K562 (cell line): ENCODE results near the gene NEMF. TPM values are rescaled to one million over a fixed set of nuclear protein-coding genes. Genes with fewer than 3 reads are reported as not detected.

ENCODE experiments used
- ATAC-seq: fragments of 200-7000 bp; cut with Tn5 transposase; 3 replicates; pipeline ENCODE4 v1.9.1; 2020; ENCODE audit warnings: moderate library complexity
- BruUV-seq: library from RNA; stranded (reverse); fragments of 400-500 nt; replicated peaks from 2 replicates; lab custom pipeline; 2021; lab: Mats Ljungman, UMichigan
- CTCF ChIA-PET: fragments of 300-600 bp; formaldehyde crosslinking; extraction: SDS; loops from one replicate; lab custom pipeline; 2021; ENCODE audit warnings: low intra/inter-chr PET ratio; lab: Yijun Ruan, JAX
- POLR2A ChIA-PET: fragments of 300-600, 350-650 bp; sonication (Branson Sonifier 250); formaldehyde crosslinking; extraction: SDS; loops from one replicate; lab custom pipeline; 2021; ENCODE audit warnings: antibody characterized with exemption, inconsistent platforms; lab: Yijun Ruan, JAX
- DNase-seq, 4 experiments: peaks; one replicate each; pipeline versions ENCODE4 v3.0.0 to v3.0.0-alpha.2; 2011 to 2018; ENCODE audit warnings: low spot score in 3 of 4, mixed read lengths in 3 of 4; ENCODE audit errors: extremely low read depth in 1 of 4
- FAIRE-seq: peaks from 2 replicates; lab custom pipeline; 2011; peaks lifted over from hg19 to GRCh38; lab: Jason Lieb, UNC
- H2AFZ ChIP-seq: 2 replicates; pipeline ENCODE4 v1.6.0; 2011; ENCODE audit warnings: low read depth, low read length, control low read depth, inconsistent platforms
- H3K27ac ChIP-seq: fragments of 200-600 bp; 3 replicates; pipeline ENCODE4 v1.8.0; 2011; ENCODE audit warnings: low read depth, mild to moderate bottlenecking, control low read depth, inconsistent platforms, low read length, moderate library complexity, mixed read lengths; ENCODE audit errors: extremely low read depth
- H3K27me3 ChIP-seq, 2 experiments: fragments of 300-600 bp in 1 of 2; 2 replicates in 1 of 2; 3 replicates in 1 of 2; pipeline versions ENCODE4 v1.6.0 to v1.8.0; 2011; ENCODE audit warnings: inconsistent platforms in 2 of 2, low read length in 2 of 2, mild to moderate bottlenecking in 1 of 2, mixed read lengths in 1 of 2, moderate library complexity in 1 of 2; ENCODE audit not compliant: control insufficient read depth in 2 of 2, insufficient read depth in 2 of 2
- H3K36me3 ChIP-seq: fragments of 300-600 bp; 3 replicates; pipeline ENCODE4 v1.8.0; 2011; ENCODE audit warnings: mild to moderate bottlenecking, low read length, inconsistent platforms; ENCODE audit not compliant: control insufficient read depth, insufficient read depth
- H3K4me1 ChIP-seq, 2 experiments: fragments of 200-600 bp in 1 of 2; replicated peaks in 1 of 2; 2 replicates in 1 of 2; 3 replicates in 1 of 2; pipeline versions ENCODE4 v1.5.1 to v1.8.0; 2011; ENCODE audit warnings: inconsistent platforms in 2 of 2, low read length in 2 of 2, mild to moderate bottlenecking in 1 of 2, mixed read lengths in 1 of 2, moderate library complexity in 1 of 2; ENCODE audit not compliant: control insufficient read depth in 2 of 2, insufficient read depth in 2 of 2
- H3K4me2 ChIP-seq: 2 replicates; pipeline ENCODE4 v1.6.1; 2011; ENCODE audit warnings: low read length, control low read depth, inconsistent platforms, mixed read lengths; ENCODE audit not compliant: insufficient read depth
- H3K4me3 ChIP-seq: fragments of 200-600 bp; sonication (generic), shearing (Covaris generic); 2 replicates; pipeline ENCODE4 v1.5.1; 2016; ENCODE audit warnings: control low read depth, inconsistent platforms
- H3K79me2 ChIP-seq: fragments of 200-600 bp; 3 replicates; pipeline ENCODE4 v1.8.0; 2011; ENCODE audit warnings: low read length, inconsistent platforms; ENCODE audit not compliant: control insufficient read depth, insufficient read depth
- H3K9ac ChIP-seq, 2 experiments: 2 replicates each; pipeline versions ENCODE4 v1.6.0 to v1.6.1; 2011; ENCODE audit warnings: low read depth in 2 of 2, low read length in 2 of 2, control low read depth in 1 of 2, inconsistent platforms in 1 of 2, mild to moderate bottlenecking in 1 of 2, mixed read lengths in 1 of 2; ENCODE audit not compliant: insufficient read depth in 1 of 2
- H3K9me1 ChIP-seq: one replicate; pipeline ENCODE4 v1.6.0; 2011; ENCODE audit warnings: inconsistent platforms, mild to moderate bottlenecking, low read length, moderate library complexity; ENCODE audit not compliant: control insufficient read depth, insufficient read depth
- H3K9me3 ChIP-seq: replicated peaks from 2 replicates; pipeline ENCODE4 v1.5.1; 2011; ENCODE audit warnings: low read depth, low read length, inconsistent platforms; ENCODE audit not compliant: control insufficient read depth, insufficient read depth
- H4K20me1 ChIP-seq: replicated peaks from 2 replicates; pipeline ENCODE4 v1.6.1; 2011; ENCODE audit warnings: low read length, inconsistent platforms, mixed read lengths; ENCODE audit not compliant: control insufficient read depth, insufficient read depth
- ATF4 ChIP-seq: fragments of 450-650 bp; formaldehyde crosslinking; IDR thresholded peaks from 2 replicates; pipeline ENCODE4 v1.4.0; 2022; ENCODE audit warnings: mild to moderate bottlenecking, moderate library complexity
- ATF7 ChIP-seq: fragments of 450-650 bp; IDR thresholded peaks from 2 replicates; pipeline ENCODE4 v1.7.1; 2014; ENCODE audit warnings: mild to moderate bottlenecking, moderate library complexity
- KLF6 ChIP-seq: fragments of 250-450 bp; sonication (Bioruptor Pico); IDR thresholded peaks from 2 replicates; pipeline ENCODE4 v1.4.0; 2020; ENCODE audit warnings: mild to moderate bottlenecking, moderate library complexity, borderline replicate concordance
- MAFK ChIP-seq: IDR thresholded peaks from 2 replicates; pipeline ENCODE4 v1.6.1; 2011; ENCODE audit warnings: low read length, improper control_type of control experiment
- WGBS: fragments of 100-300 bp; shearing (Covaris generic); methylation state at CpG from one replicate; pipeline ENCODE4 v1.1.6; 2016; ENCODE audit warnings: low coverage, mixed read lengths; ENCODE audit not compliant: insufficient coverage; ENCODE audit errors: missing lambda C conversion rate; 5-methylcytosine and 5-hydroxymethylcytosine counted together
- in situ Hi-C: fragments of 300-500 bp; cut with MboI; formaldehyde crosslinking; loops from 4 replicates; pipeline ENCODE4 v1.15.0; 2018; ENCODE audit warnings: inconsistent platforms, mixed read lengths
- intact Hi-C: fragments of 100-400 bp; cut with micrococcal nuclease; formaldehyde crosslinking; loops from 2 replicates; pipeline ENCODE4 v1.14.2; 2022
- polyA plus RNA-seq, 8 experiments: library from polyadenylated mRNA; depleted of rRNA in 4 of 8; stranded (reverse) in 5 of 8; unstranded in 3 of 8; fragments of >200 nt; fragmentation: Nextera tagmentation in 2 of 8; fragmentation: Illumina TruSeq in 1 of 8; extraction: Ambion mirVana in 2 of 8; extraction: Trizol in 1 of 8; gene quantifications; 2 replicates each; pipeline versions ENCODE4 v1.2.1 to v1.2.3, GENCODE V29; 2011 to 2014; ENCODE audit warnings: inconsistent platforms in 1 of 8, missing spikeins in 1 of 8
- total RNA-seq, 7 experiments: library from RNA; depleted of rRNA in 6 of 7; stranded (reverse); fragments of >200 nt in 6 of 7; fragmentation: Illumina TruSeq in 2 of 7; extraction: Trizol in 2 of 7; gene quantifications; 2 replicates each; pipeline versions ENCODE4 v1.2.1 to v1.2.3, GENCODE V29; 2011 to 2021; ENCODE audit warnings: low replicate concordance in 1 of 7
- TF ChIP-seq, protein P1 (sequence below): fragments of 450-650 bp; IDR thresholded peaks from 2 replicates; pipeline ENCODE4 v1.6.1; 2017; ENCODE audit warnings: mild to moderate bottlenecking, moderate library complexity
- TF ChIP-seq, protein P2 (sequence below): fragments of 450-650 bp; IDR thresholded peaks from 2 replicates; pipeline ENCODE4 v1.6.1; 2016; ENCODE audit warnings: mild to moderate bottlenecking, moderate library complexity
- TF ChIP-seq, protein P3 (sequence below): fragments of 450-650 bp; IDR thresholded peaks from 2 replicates; pipeline ENCODE4 v1.6.1; 2017; ENCODE audit warnings: antibody characterized with exemption

The NEMF gene
- total and polyA plus RNA-seq, 9 of the 15 experiments (the other 6 are each of a cell fraction or from before 2014, with no cell fraction given), result 38.8 to 94.4 (median 61.0) TPM

GRCh38 chr14:49774106-49774505 is 78.5 kb downstream of the NEMF start:
- Histone ChIP-seq H4K20me1 (no peaks in the 10 kb centered on the region), H3K9ac (no peak overlapping the region), H3K36me3 (peaks cover 24% of the 10 kb centered on the region; the same call in 2 of the 3 replicates), H3K27me3 (no peaks in the 10 kb centered on the region), H3K27ac (no peak overlapping the region), H3K79me2 (peaks cover 21% of the 10 kb centered on the region), H3K4me1 (peaks cover 4 to 16% of the 10 kb centered on the region in 2 experiments; a peak in 3 of 5 replicates), H3K9me1 (no peaks in the 10 kb centered on the region), H2AFZ (no peak overlapping the region), H3K4me3 (no peak overlapping the region), H3K4me2 (no peak overlapping the region), H3K9me3 (no peaks in the 10 kb centered on the region)
- DNase-seq (no peak), ATAC-seq (no peak), FAIRE-seq (no peak)
- intact Hi-C loops (no loop called here), in situ Hi-C loops (no loop called here)
- BruUV-seq, result no TSS peak
- WGBS, result 100% methylated on average over 1 of the region's 1 CpG
- POLR2A ChIA-PET, result no interaction called here
- CTCF ChIA-PET, result no interaction called here
- TF ChIP-seq, protein P1, sequence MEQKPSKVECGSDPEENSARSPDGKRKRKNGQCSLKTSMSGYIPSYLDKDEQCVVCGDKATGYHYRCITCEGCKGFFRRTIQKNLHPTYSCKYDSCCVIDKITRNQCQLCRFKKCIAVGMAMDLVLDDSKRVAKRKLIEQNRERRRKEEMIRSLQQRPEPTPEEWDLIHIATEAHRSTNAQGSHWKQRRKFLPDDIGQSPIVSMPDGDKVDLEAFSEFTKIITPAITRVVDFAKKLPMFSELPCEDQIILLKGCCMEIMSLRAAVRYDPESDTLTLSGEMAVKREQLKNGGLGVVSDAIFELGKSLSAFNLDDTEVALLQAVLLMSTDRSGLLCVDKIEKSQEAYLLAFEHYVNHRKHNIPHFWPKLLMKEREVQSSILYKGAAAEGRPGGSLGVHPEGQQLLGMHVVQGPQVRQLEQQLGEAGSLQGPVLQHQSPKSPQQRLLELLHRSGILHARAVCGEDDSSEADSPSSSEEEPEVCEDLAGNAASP, result no peak
- TF ChIP-seq ATF4 (CRISPR knock-in tag) (no peak), MAFK (no peak), ATF7 (no peak), KLF6 (CRISPR knock-in tag) (no peak)
- TF ChIP-seq, protein P2, sequence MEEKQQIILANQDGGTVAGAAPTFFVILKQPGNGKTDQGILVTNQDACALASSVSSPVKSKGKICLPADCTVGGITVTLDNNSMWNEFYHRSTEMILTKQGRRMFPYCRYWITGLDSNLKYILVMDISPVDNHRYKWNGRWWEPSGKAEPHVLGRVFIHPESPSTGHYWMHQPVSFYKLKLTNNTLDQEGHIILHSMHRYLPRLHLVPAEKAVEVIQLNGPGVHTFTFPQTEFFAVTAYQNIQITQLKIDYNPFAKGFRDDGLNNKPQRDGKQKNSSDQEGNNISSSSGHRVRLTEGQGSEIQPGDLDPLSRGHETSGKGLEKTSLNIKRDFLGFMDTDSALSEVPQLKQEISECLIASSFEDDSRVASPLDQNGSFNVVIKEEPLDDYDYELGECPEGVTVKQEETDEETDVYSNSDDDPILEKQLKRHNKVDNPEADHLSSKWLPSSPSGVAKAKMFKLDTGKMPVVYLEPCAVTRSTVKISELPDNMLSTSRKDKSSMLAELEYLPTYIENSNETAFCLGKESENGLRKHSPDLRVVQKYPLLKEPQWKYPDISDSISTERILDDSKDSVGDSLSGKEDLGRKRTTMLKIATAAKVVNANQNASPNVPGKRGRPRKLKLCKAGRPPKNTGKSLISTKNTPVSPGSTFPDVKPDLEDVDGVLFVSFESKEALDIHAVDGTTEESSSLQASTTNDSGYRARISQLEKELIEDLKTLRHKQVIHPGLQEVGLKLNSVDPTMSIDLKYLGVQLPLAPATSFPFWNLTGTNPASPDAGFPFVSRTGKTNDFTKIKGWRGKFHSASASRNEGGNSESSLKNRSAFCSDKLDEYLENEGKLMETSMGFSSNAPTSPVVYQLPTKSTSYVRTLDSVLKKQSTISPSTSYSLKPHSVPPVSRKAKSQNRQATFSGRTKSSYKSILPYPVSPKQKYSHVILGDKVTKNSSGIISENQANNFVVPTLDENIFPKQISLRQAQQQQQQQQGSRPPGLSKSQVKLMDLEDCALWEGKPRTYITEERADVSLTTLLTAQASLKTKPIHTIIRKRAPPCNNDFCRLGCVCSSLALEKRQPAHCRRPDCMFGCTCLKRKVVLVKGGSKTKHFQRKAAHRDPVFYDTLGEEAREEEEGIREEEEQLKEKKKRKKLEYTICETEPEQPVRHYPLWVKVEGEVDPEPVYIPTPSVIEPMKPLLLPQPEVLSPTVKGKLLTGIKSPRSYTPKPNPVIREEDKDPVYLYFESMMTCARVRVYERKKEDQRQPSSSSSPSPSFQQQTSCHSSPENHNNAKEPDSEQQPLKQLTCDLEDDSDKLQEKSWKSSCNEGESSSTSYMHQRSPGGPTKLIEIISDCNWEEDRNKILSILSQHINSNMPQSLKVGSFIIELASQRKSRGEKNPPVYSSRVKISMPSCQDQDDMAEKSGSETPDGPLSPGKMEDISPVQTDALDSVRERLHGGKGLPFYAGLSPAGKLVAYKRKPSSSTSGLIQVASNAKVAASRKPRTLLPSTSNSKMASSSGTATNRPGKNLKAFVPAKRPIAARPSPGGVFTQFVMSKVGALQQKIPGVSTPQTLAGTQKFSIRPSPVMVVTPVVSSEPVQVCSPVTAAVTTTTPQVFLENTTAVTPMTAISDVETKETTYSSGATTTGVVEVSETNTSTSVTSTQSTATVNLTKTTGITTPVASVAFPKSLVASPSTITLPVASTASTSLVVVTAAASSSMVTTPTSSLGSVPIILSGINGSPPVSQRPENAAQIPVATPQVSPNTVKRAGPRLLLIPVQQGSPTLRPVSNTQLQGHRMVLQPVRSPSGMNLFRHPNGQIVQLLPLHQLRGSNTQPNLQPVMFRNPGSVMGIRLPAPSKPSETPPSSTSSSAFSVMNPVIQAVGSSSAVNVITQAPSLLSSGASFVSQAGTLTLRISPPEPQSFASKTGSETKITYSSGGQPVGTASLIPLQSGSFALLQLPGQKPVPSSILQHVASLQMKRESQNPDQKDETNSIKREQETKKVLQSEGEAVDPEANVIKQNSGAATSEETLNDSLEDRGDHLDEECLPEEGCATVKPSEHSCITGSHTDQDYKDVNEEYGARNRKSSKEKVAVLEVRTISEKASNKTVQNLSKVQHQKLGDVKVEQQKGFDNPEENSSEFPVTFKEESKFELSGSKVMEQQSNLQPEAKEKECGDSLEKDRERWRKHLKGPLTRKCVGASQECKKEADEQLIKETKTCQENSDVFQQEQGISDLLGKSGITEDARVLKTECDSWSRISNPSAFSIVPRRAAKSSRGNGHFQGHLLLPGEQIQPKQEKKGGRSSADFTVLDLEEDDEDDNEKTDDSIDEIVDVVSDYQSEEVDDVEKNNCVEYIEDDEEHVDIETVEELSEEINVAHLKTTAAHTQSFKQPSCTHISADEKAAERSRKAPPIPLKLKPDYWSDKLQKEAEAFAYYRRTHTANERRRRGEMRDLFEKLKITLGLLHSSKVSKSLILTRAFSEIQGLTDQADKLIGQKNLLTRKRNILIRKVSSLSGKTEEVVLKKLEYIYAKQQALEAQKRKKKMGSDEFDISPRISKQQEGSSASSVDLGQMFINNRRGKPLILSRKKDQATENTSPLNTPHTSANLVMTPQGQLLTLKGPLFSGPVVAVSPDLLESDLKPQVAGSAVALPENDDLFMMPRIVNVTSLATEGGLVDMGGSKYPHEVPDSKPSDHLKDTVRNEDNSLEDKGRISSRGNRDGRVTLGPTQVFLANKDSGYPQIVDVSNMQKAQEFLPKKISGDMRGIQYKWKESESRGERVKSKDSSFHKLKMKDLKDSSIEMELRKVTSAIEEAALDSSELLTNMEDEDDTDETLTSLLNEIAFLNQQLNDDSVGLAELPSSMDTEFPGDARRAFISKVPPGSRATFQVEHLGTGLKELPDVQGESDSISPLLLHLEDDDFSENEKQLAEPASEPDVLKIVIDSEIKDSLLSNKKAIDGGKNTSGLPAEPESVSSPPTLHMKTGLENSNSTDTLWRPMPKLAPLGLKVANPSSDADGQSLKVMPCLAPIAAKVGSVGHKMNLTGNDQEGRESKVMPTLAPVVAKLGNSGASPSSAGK, result no peak
- TF ChIP-seq, protein P3, sequence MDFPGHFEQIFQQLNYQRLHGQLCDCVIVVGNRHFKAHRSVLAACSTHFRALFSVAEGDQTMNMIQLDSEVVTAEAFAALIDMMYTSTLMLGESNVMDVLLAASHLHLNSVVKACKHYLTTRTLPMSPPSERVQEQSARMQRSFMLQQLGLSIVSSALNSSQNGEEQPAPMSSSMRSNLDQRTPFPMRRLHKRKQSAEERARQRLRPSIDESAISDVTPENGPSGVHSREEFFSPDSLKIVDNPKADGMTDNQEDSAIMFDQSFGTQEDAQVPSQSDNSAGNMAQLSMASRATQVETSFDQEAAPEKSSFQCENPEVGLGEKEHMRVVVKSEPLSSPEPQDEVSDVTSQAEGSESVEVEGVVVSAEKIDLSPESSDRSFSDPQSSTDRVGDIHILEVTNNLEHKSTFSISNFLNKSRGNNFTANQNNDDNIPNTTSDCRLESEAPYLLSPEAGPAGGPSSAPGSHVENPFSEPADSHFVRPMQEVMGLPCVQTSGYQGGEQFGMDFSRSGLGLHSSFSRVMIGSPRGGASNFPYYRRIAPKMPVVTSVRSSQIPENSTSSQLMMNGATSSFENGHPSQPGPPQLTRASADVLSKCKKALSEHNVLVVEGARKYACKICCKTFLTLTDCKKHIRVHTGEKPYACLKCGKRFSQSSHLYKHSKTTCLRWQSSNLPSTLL, result no peak
